Activated T-cell treated with anti-CD3 and anti-CD28 coated beads for 24 hours (primary cell): Measurements from ENCODE around the gene TUBB4B.
A peak's percentile ranks its signal among the peaks of the same experiment; 100 is the strongest.

Source experiments
- DNase-seq: peaks from one replicate; pipeline ENCODE4 v3.0.0-alpha.2; 2020; ENCODE audit warnings: low read depth

The TUBB4B gene

GRCh38 chr9:137225699-137226331 lies 15.3 kb upstream of the TUBB4B start:
- DNase-seq, result no peak

GRCh38 chr9:137226338-137227053 lies 14.6 kb upstream of the TUBB4B start:
- no peak for DNase-seq

- peak; percentile 77 for DNase-seq
These were observed 13.8 kb upstream of the TUBB4B start, which contains the start of gene RNF224 for GRCh38 chr9:137227054-137227852. Gene RNF224, plus strand, starts transcription at chr9:137227502. Its CDS starts 834 bp downstream, at chr9:137228336.

GRCh38 chr9:137227853-137228505 lies 13.1 kb upstream of the TUBB4B start:
- DNase-seq, result no peak

- DNase-seq, result no peak
These were observed 12.6 kb upstream of the TUBB4B start for GRCh38 chr9:137228506-137228967.

- DNase-seq, result no peak
These were observed 11.9 kb upstream of the TUBB4B start for GRCh38 chr9:137228968-137229896.

GRCh38 chr9:137229903-137230704 lies 11.0 kb upstream of the TUBB4B start:
- DNase-seq, result no peak

GRCh38 chr9:137230705-137231371 lies 10.2 kb upstream of the TUBB4B start, which contains the start of gene SLC34A3:
Gene SLC34A3, plus strand, starts transcription at chr9:137230901. Its CDS starts 802 bp downstream, at chr9:137231703.
- no peak for DNase-seq

- no peak for DNase-seq
These were observed 9.6 kb upstream of the TUBB4B start for GRCh38 chr9:137231372-137232039.

- DNase-seq, result no peak
These were observed 9.0 kb upstream of the TUBB4B start for GRCh38 chr9:137232101-137232500.

- no peak for DNase-seq
These were observed 8.6 kb upstream of the TUBB4B start for GRCh38 chr9:137232510-137232909.

GRCh38 chr9:137233143-137233980 lies 7.7 kb upstream of the TUBB4B start:
- DNase-seq, result no peak

GRCh38 chr9:137234055-137234697 lies 6.9 kb upstream of the TUBB4B start:
- no peak for DNase-seq

GRCh38 chr9:137234758-137235423 lies 6.2 kb upstream of the TUBB4B start:
- no peak for DNase-seq

- DNase-seq, result no peak
These were observed 5.5 kb upstream of the TUBB4B start for GRCh38 chr9:137235424-137236237.
